ENCODE results near the gene LRRC27. TPM values are rescaled to one million over a fixed set of nuclear protein-coding genes. Genes with fewer than 3 reads are reported as not detected.

LRRC27 gene
- total and polyA plus RNA-seq, 8 donors = 11.7 to 35.1 (median 28.3) TPM

DNA sequence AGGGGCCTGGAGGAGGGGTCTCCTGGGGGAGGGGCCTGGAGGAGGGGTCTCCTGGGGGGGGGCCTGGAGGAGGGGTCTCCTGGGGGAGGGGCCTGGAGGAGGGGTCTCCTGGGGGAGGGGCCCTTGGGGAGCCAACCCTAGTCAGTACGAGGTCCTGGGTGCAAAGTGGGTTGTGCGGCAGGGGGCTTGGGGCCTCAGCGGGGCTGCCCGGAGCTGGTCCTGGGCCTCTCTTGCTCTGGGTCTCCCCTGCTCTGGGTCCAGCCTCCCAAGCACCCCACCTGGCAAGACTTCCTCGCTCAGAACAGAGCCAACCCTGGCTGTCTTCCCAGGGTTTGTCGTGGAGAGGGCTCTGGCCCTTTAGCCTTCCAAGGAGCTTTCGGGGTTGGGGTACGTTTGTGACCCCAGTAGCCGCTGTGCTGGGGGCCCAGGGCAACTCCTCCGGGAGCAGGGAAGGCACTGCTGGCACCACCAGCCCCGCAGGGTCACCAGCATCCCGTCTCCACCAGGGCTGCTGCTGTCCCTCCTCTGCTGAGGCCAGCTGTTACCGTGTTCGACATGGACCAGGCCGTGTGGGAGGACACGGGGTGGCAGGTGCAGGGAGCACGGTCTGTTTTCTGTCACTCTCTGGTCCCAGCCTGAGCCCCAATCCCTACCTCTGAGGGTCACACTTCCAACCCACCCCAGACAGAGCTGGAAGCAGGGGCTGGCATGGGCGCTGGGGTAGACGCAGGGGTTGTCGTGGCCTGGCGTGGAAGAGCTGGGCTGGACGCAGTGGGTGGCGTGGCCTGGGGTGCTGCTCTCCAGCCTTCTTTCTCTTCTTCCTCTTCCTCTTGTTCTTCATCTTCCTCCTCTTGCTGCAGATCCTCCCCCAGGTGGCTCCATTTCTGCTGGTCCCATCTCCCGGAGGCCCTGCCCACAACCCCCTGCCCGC is 87.8 kb downstream of the LRRC27 start:
- no peak for TF ChIP-seq CTCF (IDR thresholded peaks at IDR 0.05)
- H3K4me3 ChIP-seq = no peak overlapping the region
- H3K36me3 ChIP-seq = peaks cover 0 to 9% of the 10 kb centered on the region in 2 donors
- peak overlapping the region; percentile 93 to 96 for H3K27ac ChIP-seq
- ATAC-seq = no peak
- H3K9me3 ChIP-seq = no peaks in the 10 kb centered on the region
- H3K27me3 ChIP-seq = no peaks in the 10 kb centered on the region
- peaks cover 42 to 74% of the 10 kb centered on the region in 2 donors for H3K4me1 ChIP-seq
- peak in 1 of 4 donors; percentile 73 for DNase-seq
- intact Hi-C loops (cut with DNase I) = no loop called here

GRCh38 chr10:132420469-132420980 is 88.5 kb downstream of the LRRC27 start:
- intact Hi-C loops (cut with DNase I) = no loop called here
- Histone ChIP-seq H3K9me3 (no peaks in the 10 kb centered on the region), H3K27ac (peak overlapping the region; percentile 93 to 96), H3K27me3 (no peaks in the 10 kb centered on the region), H3K4me1 (peaks cover 42 to 74% of the 10 kb centered on the region in 2 donors), H3K4me3 (peak overlapping the region in 1 of 2 donors; percentile 18), H3K36me3 (peaks cover 0 to 9% of the 10 kb centered on the region in 2 donors)
- ATAC-seq = no peak
- no peak for TF ChIP-seq CTCF (IDR thresholded peaks at IDR 0.05)
- DNase-seq = peak in 1 of 4 donors; percentile 90

DNA sequence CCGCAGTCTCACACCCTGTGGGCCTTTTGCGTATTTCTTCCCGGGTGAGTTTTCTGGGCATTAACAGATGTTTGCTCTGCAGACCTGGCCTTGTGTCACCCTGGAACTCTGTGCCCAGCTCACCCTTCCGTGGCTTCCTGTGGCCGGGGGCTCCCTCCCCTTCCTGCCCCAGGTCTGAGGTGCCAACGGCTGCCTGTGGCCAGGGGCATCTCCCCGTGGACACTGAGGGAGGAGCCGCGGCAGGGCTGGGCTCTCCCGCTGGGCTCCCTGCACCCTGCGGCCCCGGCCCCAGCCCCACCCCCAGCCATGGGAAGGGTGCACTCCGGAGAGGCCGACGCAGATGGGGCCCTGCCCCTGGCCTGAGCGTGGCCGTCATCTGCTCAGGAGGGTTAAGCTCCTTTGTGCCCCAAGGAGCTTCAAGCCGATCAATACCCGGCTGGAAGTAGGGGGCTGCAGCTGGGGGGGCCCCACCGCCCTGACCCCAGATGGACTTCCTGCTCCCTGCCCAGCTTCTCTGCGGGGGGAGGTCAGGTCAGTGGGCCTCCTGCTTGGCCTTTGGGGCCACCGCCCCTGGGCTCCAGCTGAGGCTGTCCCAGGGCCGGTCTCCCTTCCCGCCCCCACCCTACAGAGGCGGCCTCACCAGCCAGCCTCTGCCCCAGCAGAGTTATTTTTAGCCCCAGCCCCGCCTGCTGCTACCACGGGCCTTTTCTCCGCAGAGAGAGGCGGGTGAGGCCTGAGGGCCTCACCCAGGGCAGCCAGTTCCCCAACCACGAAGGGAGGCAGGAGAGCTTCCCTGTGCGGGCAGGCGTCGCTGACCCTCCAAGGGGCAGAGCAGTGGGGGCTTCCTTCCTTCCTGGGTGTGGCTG is 89.2 kb downstream of the LRRC27 start:
- ATAC-seq = peak; percentile 81
- Histone ChIP-seq H3K9me3 (no peaks in the 10 kb centered on the region), H3K4me1 (peaks cover 42 to 72% of the 10 kb centered on the region in 2 donors), H3K27ac (peak overlapping the region; percentile 93 to 96), H3K27me3 (no peaks in the 10 kb centered on the region), H3K4me3 (peak overlapping the region in 1 of 2 donors; percentile 18), H3K36me3 (peaks cover 0 to 9% of the 10 kb centered on the region in 2 donors)
- peak in 3 of 4 donors; percentile 81 to 93 (median 91) for DNase-seq
- intact Hi-C loops (cut with DNase I) = no loop called here
- TF ChIP-seq CTCF (IDR thresholded peaks at IDR 0.05) = no peak

DNA sequence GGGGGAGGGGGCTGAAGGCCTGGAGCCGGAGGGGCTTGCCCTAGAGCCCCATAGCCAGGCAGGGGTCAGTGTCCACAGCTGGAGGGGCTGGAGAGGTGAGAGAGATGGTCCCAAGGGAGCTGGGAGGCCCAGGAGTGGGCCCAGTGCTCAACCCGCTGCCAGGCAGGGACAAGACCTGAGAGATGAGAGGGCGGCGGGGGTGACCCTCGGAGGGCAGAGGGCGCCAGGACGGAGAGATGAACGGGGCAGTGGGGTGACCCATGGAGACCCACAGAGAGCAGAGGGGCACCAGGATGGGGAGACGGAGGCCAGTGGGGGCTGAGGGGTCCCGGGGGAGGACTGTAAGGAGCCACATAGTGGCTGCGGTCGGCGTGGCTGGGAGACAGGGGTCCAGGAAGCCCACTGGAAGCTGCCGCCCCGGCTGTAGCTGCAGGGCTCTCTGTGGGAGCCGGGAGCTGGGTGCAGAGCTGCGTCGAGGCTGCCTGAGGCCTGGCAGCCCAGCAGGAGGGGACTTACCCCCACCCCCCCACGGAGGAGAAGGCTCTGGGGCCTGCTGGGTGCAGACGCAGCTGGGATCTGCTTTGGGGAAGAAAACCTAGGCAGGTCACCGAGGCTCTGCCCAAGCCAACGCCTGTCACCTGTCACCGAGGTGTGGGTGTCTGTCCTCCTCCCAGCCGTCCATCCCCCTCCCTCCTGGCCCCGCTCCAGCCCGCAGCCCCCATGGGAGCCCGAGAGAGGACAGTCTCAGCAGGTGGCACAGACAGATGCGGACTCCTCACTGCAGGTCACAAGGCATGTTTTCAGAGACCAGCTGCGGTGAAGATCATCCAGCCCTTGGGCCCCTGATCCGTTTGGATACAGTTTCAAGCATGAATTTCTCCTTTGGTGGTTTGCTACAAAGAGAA is 90.1 kb downstream of the LRRC27 start:
- Histone ChIP-seq H3K27me3 (no peaks in the 10 kb centered on the region), H3K36me3 (peaks cover 0 to 4% of the 10 kb centered on the region in 2 donors), H3K4me3 (no peak overlapping the region), H3K4me1 (peaks cover 42 to 64% of the 10 kb centered on the region in 2 donors), H3K9me3 (no peaks in the 10 kb centered on the region), H3K27ac (peak overlapping the region; percentile 93 to 96)
- no peak for TF ChIP-seq CTCF (IDR thresholded peaks at IDR 0.05)
- ATAC-seq (no peak), DNase-seq (peak in 1 of 4 donors; percentile 81)
- intact Hi-C loops (cut with DNase I) = no loop called here

Data from left lung (tissue), 10 donors.